GM12878 (cell line): ENCODE measurements around the gene ZNF408. TPM values are rescaled to one million over a fixed set of nuclear protein-coding genes. Genes with fewer than 3 reads are reported as not detected.

Experiments
- ATAC-seq: fragments of 200-7000 bp; cut with Tn5 transposase; 3 replicates; pipeline ENCODE4 v1.9.1; 2020; ENCODE audit warnings: mild to moderate bottlenecking, moderate library complexity
- BruUV-seq: library from RNA; stranded (reverse); fragments of 400-500 nt; replicated peaks from 2 replicates; lab custom pipeline; 2021; lab: Mats Ljungman, UMichigan
- CTCF ChIA-PET: fragments of 300-600 bp; sonication (Branson Sonifier 250); formaldehyde crosslinking; extraction: SDS; loops from one replicate; lab custom pipeline; 2021; ENCODE audit warnings: inconsistent platforms; lab: Yijun Ruan, JAX
- POLR2A ChIA-PET: fragments of 350-600 bp; formaldehyde crosslinking; extraction: SDS; loops from one replicate; lab custom pipeline; 2021; ENCODE audit warnings: inconsistent platforms; lab: Charles Lee
- RAD21 ChIA-PET: fragments of 300-600 bp; sonication (Branson Sonifier 250); formaldehyde crosslinking; loops from one replicate; lab custom pipeline; 2023; ENCODE audit warnings: antibody characterized with exemption; ENCODE audit not compliant: unreplicated experiment; lab: Charles Lee
- SMC1A ChIA-PET: fragments of 300-600 bp; sonication (Branson Sonifier 250); formaldehyde crosslinking; loops from one replicate; lab custom pipeline; 2023; ENCODE audit not compliant: unreplicated experiment, uncharacterized antibody; lab: Charles Lee
- DNase-seq: peaks from one replicate; pipeline ENCODE4 v3.0.0-alpha.2; 2011; ENCODE audit warnings: low read depth, low spot score
- FAIRE-seq: peaks from 3 replicates; lab custom pipeline; 2011; peaks lifted over from hg19 to GRCh38; lab: Jason Lieb, UNC
- H2AFZ ChIP-seq: 2 replicates; pipeline ENCODE4 v1.6.0; 2011; ENCODE audit warnings: low read depth, low read length, control low read depth; ENCODE audit not compliant: control insufficient read depth
- H3K27ac ChIP-seq: 2 replicates; pipeline ENCODE4 v1.5.1; 2011; ENCODE audit warnings: control low read depth; ENCODE audit not compliant: control insufficient read depth, insufficient read depth
- H3K27me3 ChIP-seq, 2 experiments: replicated peaks in 1 of 2; 2 replicates each; pipeline versions ENCODE4 v1.6.0 to v1.6.1; 2011; ENCODE audit warnings: low read length in 1 of 2; ENCODE audit not compliant: control insufficient read depth in 2 of 2, insufficient read depth in 2 of 2
- H3K36me3 ChIP-seq, 2 experiments: 2 replicates each; pipeline ENCODE4 v1.5.1; 2011; ENCODE audit warnings: low read length in 1 of 2; ENCODE audit not compliant: control insufficient read depth in 2 of 2, insufficient read depth in 2 of 2
- H3K4me1 ChIP-seq: 2 replicates; pipeline ENCODE4 v1.6.1; 2011; ENCODE audit warnings: mild to moderate bottlenecking, low read length, moderate library complexity, mixed read lengths; ENCODE audit not compliant: control insufficient read depth, insufficient read depth
- H3K4me2 ChIP-seq: 2 replicates; pipeline ENCODE4 v1.6.0; 2011; ENCODE audit warnings: control low read depth; ENCODE audit not compliant: control insufficient read depth, insufficient read depth
- H3K4me3 ChIP-seq: fragments of 200-600 bp; sonication (generic); 2 replicates; pipeline ENCODE4 v1.5.1; 2016
- H3K79me2 ChIP-seq: 2 replicates; pipeline ENCODE4 v1.6.0; 2011; ENCODE audit warnings: low read length; ENCODE audit not compliant: control insufficient read depth, insufficient read depth
- H3K9ac ChIP-seq: 2 replicates; pipeline ENCODE4 v1.8.0; 2011; ENCODE audit warnings: low read length, control low read depth, mixed read lengths; ENCODE audit not compliant: control insufficient read depth, insufficient read depth
- H3K9me3 ChIP-seq: replicated peaks from 3 replicates; pipeline ENCODE4 v1.5.1; 2011; ENCODE audit warnings: mild to moderate bottlenecking, low read length; ENCODE audit not compliant: control insufficient read depth, insufficient read depth
- H4K20me1 ChIP-seq: 2 replicates; pipeline ENCODE4 v1.6.0; 2011; ENCODE audit not compliant: control insufficient read depth, insufficient read depth
- BRCA1 ChIP-seq: IDR thresholded peaks from 2 replicates; pipeline ENCODE4 v1.6.1; 2011; ENCODE audit warnings: low read depth, low read length, improper control_type of control experiment
- CBX3 ChIP-seq: fragments of 200-600 bp; sonication (generic); IDR thresholded peaks from 2 replicates; pipeline ENCODE4 v1.6.1; 2016; ENCODE audit warnings: low read depth, borderline replicate concordance
- CBX5 ChIP-seq: sonication (generic); IDR thresholded peaks from 2 replicates; pipeline ENCODE4 v1.6.1; 2016; ENCODE audit warnings: low read depth, moderate library complexity, mild to moderate bottlenecking, inconsistent platforms
- CEBPB ChIP-seq, 2 experiments: fragments of 150-350 bp in 1 of 2; IDR thresholded peaks; 2 replicates each; pipeline ENCODE4 v1.6.1; 2012 to 2014; ENCODE audit warnings: low read depth in 2 of 2, low read length in 2 of 2, borderline replicate concordance in 1 of 2, inconsistent platforms in 1 of 2
- CHD4 ChIP-seq: fragments of 200-600 bp; sonication (generic); IDR thresholded peaks from 2 replicates; pipeline ENCODE4 v1.6.1; 2016; ENCODE audit warnings: mild to moderate bottlenecking
- CREB1 ChIP-seq: IDR thresholded peaks from 2 replicates; pipeline ENCODE4 v1.6.1; 2012; ENCODE audit warnings: low read depth, mild to moderate bottlenecking, inconsistent platforms
- CREM ChIP-seq: IDR thresholded peaks from 2 replicates; pipeline ENCODE4 v1.6.1; 2014; ENCODE audit warnings: antibody characterized with exemption, low read depth
- ETV6 ChIP-seq, 2 experiments: fragments of 450-650 bp in 1 of 2; IDR thresholded peaks in 1 of 2; conservative IDR thresholded peaks in 1 of 2; 2 replicates each; pipeline ENCODE4 v1.6.1; 2014; ENCODE audit warnings: antibody characterized with exemption in 1 of 2, borderline replicate concordance in 1 of 2, low read depth in 1 of 2, mild to moderate bottlenecking in 1 of 2, moderate library complexity in 1 of 2
- HDGF ChIP-seq: fragments of 450-650 bp; IDR thresholded peaks from 2 replicates; pipeline ENCODE4 v1.6.1; 2016; ENCODE audit warnings: antibody characterized with exemption
- MXI1 ChIP-seq: fragments of 150-350 bp; IDR thresholded peaks from 2 replicates; pipeline ENCODE4 v1.6.1; 2011; ENCODE audit warnings: low read depth, mild to moderate bottlenecking, inconsistent platforms, low read length, improper control_type of control experiment
- NRF1 ChIP-seq: conservative IDR thresholded peaks from 2 replicates; pipeline ENCODE4 v1.6.1; 2011; ENCODE audit warnings: mild to moderate bottlenecking, low read depth, low read length, improper control_type of control experiment
- PAX5 ChIP-seq: IDR thresholded peaks from 2 replicates; pipeline ENCODE4 v1.6.1; 2011; ENCODE audit warnings: low read depth, low read length, borderline replicate concordance
- PML ChIP-seq: IDR thresholded peaks from 2 replicates; pipeline ENCODE4 v1.6.1; 2012; ENCODE audit warnings: low read length, inconsistent platforms
- POLR2AphosphoS2 ChIP-seq: IDR thresholded peaks from 2 replicates; pipeline ENCODE4 v1.6.1; 2011; ENCODE audit warnings: low read depth, mild to moderate bottlenecking, low read length, improper control_type of control experiment, moderate library complexity
- RBBP5 ChIP-seq: fragments of 200-600 bp; sonication (generic); conservative IDR thresholded peaks from 2 replicates; pipeline ENCODE4 v1.6.1; 2016
- RELA ChIP-seq: fragments of 450-650 bp; IDR thresholded peaks from 2 replicates; pipeline ENCODE4 v1.8.0; 2014; ENCODE audit warnings: borderline replicate concordance; ENCODE audit not compliant: partially characterized antibody
- SMARCA5 ChIP-seq: fragments of 450-650 bp; IDR thresholded peaks from 2 replicates; pipeline ENCODE4 v1.6.1; 2017; ENCODE audit warnings: mild to moderate bottlenecking
- SREBF2 ChIP-seq: IDR thresholded peaks from 2 replicates; pipeline ENCODE4 v1.6.1; 2012; ENCODE audit warnings: mild to moderate bottlenecking, low read length
- STAT1 ChIP-seq: fragments of 450-650 bp; conservative IDR thresholded peaks from 2 replicates; pipeline ENCODE4 v1.6.1; 2014; ENCODE audit warnings: antibody characterized with exemption, mild to moderate bottlenecking
- ZNF207 ChIP-seq: fragments of 450-650 bp; IDR thresholded peaks from 2 replicates; pipeline ENCODE4 v1.6.1; 2014; ENCODE audit warnings: antibody characterized with exemption, mild to moderate bottlenecking, borderline replicate concordance
- ZNF274 ChIP-seq: IDR thresholded peaks from one replicate; pipeline ENCODE4 v1.8.0; 2011; ENCODE audit not compliant: insufficient read length, insufficient read depth
- WGBS: methylation state at CpG from one replicate; pipeline ENCODE4 v1.1.6; 2016; ENCODE audit warnings: low lambda C conversion rate; ENCODE audit not compliant: insufficient replicate concordance, insufficient coverage; ENCODE audit errors: missing lambda C conversion rate; 5-methylcytosine and 5-hydroxymethylcytosine counted together
- in situ Hi-C: fragments of 300-500 bp; cut with MboI; formaldehyde crosslinking; loops from 9 replicates; pipeline ENCODE4 v1.14.3; 2018; ENCODE audit warnings: mixed read lengths
- intact Hi-C: fragments of 100-400 bp; cut with micrococcal nuclease; formaldehyde crosslinking; loops from one replicate; pipeline ENCODE4 v1.14.2; 2022; ENCODE audit not compliant: unreplicated experiment
- polyA plus RNA-seq, 11 experiments: library from polyadenylated mRNA; depleted of rRNA in 4 of 11; unstranded in 6 of 11; stranded (reverse) in 5 of 11; fragments of >200 nt; fragmentation: Nextera tagmentation in 4 of 11; fragmentation: Illumina TruSeq in 1 of 11; extraction: Ambion mirVana in 4 of 11; extraction: Trizol in 1 of 11; gene quantifications; 1 replicate in 1 of 11; 2 replicates in 10 of 11; pipeline versions ENCODE4 v1.2.1 to v1.2.3, GENCODE V29; 2011 to 2016; ENCODE audit warnings: inconsistent platforms in 2 of 11, missing spikeins in 2 of 11, low read depth in 1 of 11
- total RNA-seq, 4 experiments: library from RNA; depleted of rRNA in 3 of 4; stranded (reverse); fragments of >200 nt in 3 of 4; fragmentation: Illumina TruSeq in 1 of 4; extraction: Trizol in 1 of 4; gene quantifications; 2 replicates each; pipeline versions ENCODE4 v1.2.1 to v1.2.3, GENCODE V29; 2013 to 2021
- TF ChIP-seq, protein P1 (sequence below): IDR thresholded peaks from 2 replicates; pipeline ENCODE4 v1.6.1; 2012; ENCODE audit warnings: low read depth, low read length, improper control_type of control experiment
- TF ChIP-seq, protein P2 (sequence below): IDR thresholded peaks from 2 replicates; pipeline ENCODE4 v1.6.1; 2011; ENCODE audit warnings: low read depth, low read length, improper control_type of control experiment, borderline replicate concordance

The ZNF408 gene
- total and polyA plus RNA-seq, 10 of the 15 experiments (the other 5 are each of a cell fraction or from before 2014, with no cell fraction given) = 0.19 to 11.3 (median 7.2) TPM

DNA sequence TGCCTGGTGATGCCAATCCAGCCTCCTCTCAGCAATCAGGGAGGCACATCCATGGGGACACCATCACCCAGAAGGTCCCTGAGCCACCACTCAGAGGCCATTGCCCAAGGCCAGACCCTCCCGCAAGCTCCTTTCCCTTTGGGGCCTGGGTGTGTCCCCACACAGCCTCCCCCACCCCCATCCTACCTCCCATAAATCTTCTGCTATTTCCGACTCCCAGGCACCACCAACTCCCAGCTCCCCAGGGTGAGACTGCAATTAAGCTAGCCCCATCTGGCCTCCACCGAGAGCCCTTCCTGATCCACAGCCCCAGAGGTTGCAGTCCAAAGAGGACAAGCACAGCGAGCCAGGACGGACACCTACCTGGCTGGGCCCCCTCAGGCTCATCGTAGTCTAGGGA lies 6.8 kb upstream of the ZNF408 start:
- no TSS peak for BruUV-seq
- H3K4me2 ChIP-seq = no peak overlapping the region

DNA sequence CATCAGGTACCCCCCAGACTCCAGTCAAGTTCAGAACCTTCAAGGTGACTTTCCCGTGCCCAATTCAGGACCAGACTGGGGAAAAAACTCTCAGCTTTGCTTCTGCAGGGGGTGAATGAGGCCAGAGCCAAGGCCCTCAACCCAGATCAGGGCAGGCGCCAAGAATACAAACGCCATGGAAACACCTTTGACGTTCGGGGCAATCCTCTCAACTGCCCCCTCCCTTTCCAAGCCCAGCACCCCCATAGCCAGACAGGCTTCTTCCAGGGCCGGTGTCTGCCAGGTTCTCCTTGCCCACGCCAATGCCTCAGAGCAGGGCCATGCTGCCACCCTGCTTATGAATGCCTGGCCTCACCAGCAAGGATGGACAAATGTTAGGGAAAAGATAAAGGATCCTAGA lies 6.2 kb upstream of the ZNF408 start:
- no TSS peak for BruUV-seq
- ChIA-PET CTCF (interaction anchor here (0.7 kb wide), 1 partner anchor 48 kb away, joined by 6 read pairs; no protein-coding TSS in a partner anchor), RAD21 (no interaction called here), SMC1A (no interaction called here), POLR2A (interaction anchor here (0.7 kb wide), 1 partner anchor 25 kb away, joined by 3 read pairs; no protein-coding TSS in a partner anchor)
- Histone ChIP-seq H3K36me3 (peaks cover 5 to 10% of the 10 kb centered on the region in 2 experiments; a peak in 3 of 4 replicates), H3K4me2 (no peak overlapping the region), H3K79me2 (peaks cover 5% of the 10 kb centered on the region), H3K27me3 (no peaks in the 10 kb centered on the region), H3K4me1 (no peaks in the 10 kb centered on the region), H2AFZ (no peak overlapping the region), H4K20me1 (no peaks in the 10 kb centered on the region), H3K27ac (no peak overlapping the region), H3K9me3 (no peaks in the 10 kb centered on the region), H3K9ac (no peak overlapping the region), H3K4me3 (no peak overlapping the region)
- intact Hi-C loops (no loop called here), in situ Hi-C loops (no loop called here)
- DNase-seq = no peak
- ATAC-seq = no peak
- 100% methylated on average over 7 of the region's 7 CpGs for WGBS
- FAIRE-seq = no peak
- TF ChIP-seq MXI1 (no peak), ETV6 (conservative IDR thresholded peaks at IDR 0.05 in 1 of 2, IDR thresholded peaks at IDR 0.05 in 1 of 2; ENCODE audit: borderline replicate concordance in 1 of 2, low read depth in 1 of 2) (no peak), ZNF274 (no peak), PML (no peak), CREB1 (no peak), ZNF207 (no peak), CBX5 (no peak), RELA (no peak), PAX5 (no peak), RBBP5 (no peak), CHD4 (no peak), CBX3 (no peak), BRCA1 (no peak), POLR2AphosphoS2 (no peak)
- TF ChIP-seq, protein P1, sequence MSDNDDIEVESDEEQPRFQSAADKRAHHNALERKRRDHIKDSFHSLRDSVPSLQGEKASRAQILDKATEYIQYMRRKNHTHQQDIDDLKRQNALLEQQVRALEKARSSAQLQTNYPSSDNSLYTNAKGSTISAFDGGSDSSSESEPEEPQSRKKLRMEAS = no peak

More for the DNA sequence above, 6.8 kb upstream of the ZNF408 start:
- TF ChIP-seq CEBPB (IDR thresholded peaks at IDR 0.05; ENCODE audit: borderline replicate concordance in 1 of 2, low read depth in 2 of 2, low read length in 2 of 2) (no peak), CREM (no peak), STAT1 (no peak), SMARCA5 (no peak), PAX5 (no peak), SREBF2 (no peak), NRF1 (no peak), HDGF (no peak)
- TF ChIP-seq, protein P2, sequence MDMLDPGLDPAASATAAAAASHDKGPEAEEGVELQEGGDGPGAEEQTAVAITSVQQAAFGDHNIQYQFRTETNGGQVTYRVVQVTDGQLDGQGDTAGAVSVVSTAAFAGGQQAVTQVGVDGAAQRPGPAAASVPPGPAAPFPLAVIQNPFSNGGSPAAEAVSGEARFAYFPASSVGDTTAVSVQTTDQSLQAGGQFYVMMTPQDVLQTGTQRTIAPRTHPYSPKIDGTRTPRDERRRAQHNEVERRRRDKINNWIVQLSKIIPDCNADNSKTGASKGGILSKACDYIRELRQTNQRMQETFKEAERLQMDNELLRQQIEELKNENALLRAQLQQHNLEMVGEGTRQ = no peak
- ChIA-PET CTCF (interaction anchor here (0.7 kb wide), 1 partner anchor 47 kb away, joined by 6 read pairs; no protein-coding TSS in a partner anchor), RAD21 (no interaction called here), SMC1A (no interaction called here), POLR2A (interaction anchor here (0.7 kb wide), 1 partner anchor 24 kb away, joined by 3 read pairs; no protein-coding TSS in a partner anchor)
- Histone ChIP-seq H3K9ac (no peak overlapping the region), H3K4me1 (no peaks in the 10 kb centered on the region), H2AFZ (no peak overlapping the region), H3K4me3 (no peak overlapping the region), H3K79me2 (peaks cover 2% of the 10 kb centered on the region), H3K27me3 (no peaks in the 10 kb centered on the region), H4K20me1 (no peaks in the 10 kb centered on the region), H3K36me3 (peaks cover 5 to 10% of the 10 kb centered on the region in 2 experiments; a peak in 3 of 4 replicates), H3K27ac (no peak overlapping the region), H3K9me3 (no peaks in the 10 kb centered on the region)
- ATAC-seq = no peak
- in situ Hi-C loops (no loop called here), intact Hi-C loops (no loop called here)
- WGBS = over 99% methylated on average over 6 of the region's 6 CpGs
- FAIRE-seq = no peak
- DNase-seq = no peak
